ENCODE results near the gene MCM7. TPM values are rescaled to one million over a fixed set of nuclear protein-coding genes. Genes with fewer than 3 reads are reported as not detected.

MCM7 gene
- total RNA-seq, 2 donors from 2014 or later: 68.1 to 241 TPM

GRCh38 chr7:100142461-100142860 lies 41.3 kb upstream of the MCM7 start:
- no peaks in the 10 kb centered on the region for H3K9me3 ChIP-seq

DNA sequence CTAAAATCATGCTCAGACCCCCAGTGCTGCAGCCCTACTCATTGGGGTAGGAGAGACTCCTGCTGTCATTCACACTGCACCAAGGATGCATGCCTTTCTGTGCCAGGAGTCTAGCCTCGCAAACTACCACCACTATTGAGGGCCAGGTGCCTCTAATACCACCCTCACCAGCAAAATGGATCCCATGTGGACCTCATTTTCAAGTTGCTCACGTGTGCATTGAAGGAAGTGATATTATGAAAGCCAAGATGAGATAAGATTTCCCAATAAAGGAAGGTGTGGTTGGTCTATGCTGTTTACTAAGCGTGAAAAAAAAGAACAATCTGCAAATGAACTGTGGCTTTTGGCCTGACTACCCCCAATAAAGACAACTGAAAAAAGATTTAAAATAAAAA lies 40.4 kb upstream of the MCM7 start:
- H3K36me3 ChIP-seq: no peaks in the 10 kb centered on the region
- no peak overlapping the region for H3K4me3 ChIP-seq
- TF ChIP-seq, protein P1, sequence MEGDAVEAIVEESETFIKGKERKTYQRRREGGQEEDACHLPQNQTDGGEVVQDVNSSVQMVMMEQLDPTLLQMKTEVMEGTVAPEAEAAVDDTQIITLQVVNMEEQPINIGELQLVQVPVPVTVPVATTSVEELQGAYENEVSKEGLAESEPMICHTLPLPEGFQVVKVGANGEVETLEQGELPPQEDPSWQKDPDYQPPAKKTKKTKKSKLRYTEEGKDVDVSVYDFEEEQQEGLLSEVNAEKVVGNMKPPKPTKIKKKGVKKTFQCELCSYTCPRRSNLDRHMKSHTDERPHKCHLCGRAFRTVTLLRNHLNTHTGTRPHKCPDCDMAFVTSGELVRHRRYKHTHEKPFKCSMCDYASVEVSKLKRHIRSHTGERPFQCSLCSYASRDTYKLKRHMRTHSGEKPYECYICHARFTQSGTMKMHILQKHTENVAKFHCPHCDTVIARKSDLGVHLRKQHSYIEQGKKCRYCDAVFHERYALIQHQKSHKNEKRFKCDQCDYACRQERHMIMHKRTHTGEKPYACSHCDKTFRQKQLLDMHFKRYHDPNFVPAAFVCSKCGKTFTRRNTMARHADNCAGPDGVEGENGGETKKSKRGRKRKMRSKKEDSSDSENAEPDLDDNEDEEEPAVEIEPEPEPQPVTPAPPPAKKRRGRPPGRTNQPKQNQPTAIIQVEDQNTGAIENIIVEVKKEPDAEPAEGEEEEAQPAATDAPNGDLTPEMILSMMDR (IDR thresholded peaks at IDR 0.05): no peak
- H3K4me1 ChIP-seq: peaks cover 3% of the 10 kb centered on the region
- H3K27ac ChIP-seq: peak overlapping the region; percentile 62
- peak; percentile 38 for DNase-seq
- H3K9me3 ChIP-seq: no peaks in the 10 kb centered on the region
- H3K9ac ChIP-seq (ENCODE audit: low read depth in 2 of 2, low read length in 2 of 2): peak overlapping the region in 1 of 2 donors; percentile 59
- H3K27me3 ChIP-seq: no peaks in the 10 kb centered on the region
- intact Hi-C loops (cut with DNase I): loop anchor here (5.0 kb wide), 1 partner anchor 71 kb away; no protein-coding TSS in a partner anchor

More at GRCh38 chr7:100142461-100142860, 41.3 kb upstream of the MCM7 start:
- Histone ChIP-seq H3K27me3 (no peaks in the 10 kb centered on the region), H3K4me1 (peaks cover 3% of the 10 kb centered on the region), H3K27ac (no peak overlapping the region), H3K9ac (ENCODE audit: low read depth in 2 of 2, low read length in 2 of 2) (no peak overlapping the region), H3K4me3 (no peak overlapping the region), H3K36me3 (no peaks in the 10 kb centered on the region)
- no peak for DNase-seq
- intact Hi-C loops (cut with DNase I): loop anchor here (5.0 kb wide), 1 partner anchor 70 kb away; no protein-coding TSS in a partner anchor
- TF ChIP-seq, protein P1 (IDR thresholded peaks at IDR 0.05): no peak

DNA sequence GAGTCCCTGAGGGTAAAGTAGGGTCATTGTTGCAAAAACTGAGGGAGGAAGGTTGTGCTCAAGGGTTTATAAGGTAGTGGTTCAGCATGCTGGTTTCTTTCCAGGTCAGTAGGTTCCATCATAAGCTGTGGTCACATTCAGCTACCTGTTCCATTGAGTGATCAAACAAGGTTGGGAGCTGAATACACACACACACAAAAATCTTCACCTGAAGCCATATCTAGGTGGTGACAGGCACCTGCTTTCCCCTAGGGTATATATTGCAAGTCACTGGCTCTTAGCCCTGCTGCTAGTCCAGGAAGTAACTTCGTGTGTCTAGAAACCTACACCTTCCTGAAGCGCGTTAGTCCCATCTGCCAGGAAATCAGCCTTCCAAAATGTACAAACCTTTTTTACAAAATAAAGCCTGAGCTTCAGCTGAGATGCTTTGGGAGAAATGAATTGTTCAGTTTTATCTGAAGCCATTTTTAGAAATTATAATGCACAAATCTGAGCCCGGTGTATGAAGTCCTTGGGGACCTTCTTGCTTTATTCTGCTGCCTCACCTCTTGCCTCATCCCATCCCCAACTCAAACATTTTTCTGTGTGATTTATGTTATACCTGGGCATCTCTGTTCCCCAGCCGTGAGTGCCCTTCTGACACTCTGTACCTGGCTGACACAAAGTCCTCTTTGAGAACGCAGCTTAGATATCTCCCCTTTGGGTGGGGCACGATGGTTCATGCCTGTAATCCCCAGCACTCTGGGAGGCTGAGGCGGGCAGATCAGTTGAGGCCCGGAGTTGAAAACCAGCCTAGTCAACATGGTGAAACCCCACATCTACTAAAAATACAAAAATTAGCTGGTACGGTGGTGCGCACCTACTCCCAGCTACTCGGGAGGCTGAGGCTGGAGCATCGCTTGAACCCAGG lies 36.9 kb upstream of the MCM7 start:
- TF ChIP-seq, protein P1 (IDR thresholded peaks at IDR 0.05): no peak
- Histone ChIP-seq H3K36me3 (no peaks in the 10 kb centered on the region), H3K4me3 (no peak overlapping the region), H3K4me1 (peaks cover 3% of the 10 kb centered on the region), H3K27ac (no peak overlapping the region), H3K9me3 (no peaks in the 10 kb centered on the region), H3K9ac (ENCODE audit: low read depth in 2 of 2, low read length in 2 of 2) (peak overlapping the region; percentile 12 to 58), H3K27me3 (no peaks in the 10 kb centered on the region)
- DNase-seq: no peak
- intact Hi-C loops (cut with DNase I): loop anchor here (10.0 kb wide), 1 partner anchor 207 kb away; no protein-coding TSS in a partner anchor

GRCh38 chr7:100132697-100133151 lies 31.5 kb upstream of the MCM7 start:
- no peak overlapping the region for H3K4me3 ChIP-seq
- peaks cover 8% of the 10 kb centered on the region for H3K4me1 ChIP-seq
- H3K36me3 ChIP-seq: no peaks in the 10 kb centered on the region
- H3K9ac ChIP-seq (ENCODE audit: low read depth in 2 of 2, low read length in 2 of 2): no peak overlapping the region
- DNase-seq: peak; percentile 79
- no peaks in the 10 kb centered on the region for H3K9me3 ChIP-seq
- TF ChIP-seq, protein P1 (IDR thresholded peaks at IDR 0.05): peak; percentile 91
- intact Hi-C loops (cut with DNase I): loop anchor here (2.0 to 10.0 kb wide), 3 partner anchors 86 to 212 kb away; partner anchors contain the start of gene PVRIG
- H3K27me3 ChIP-seq: no peaks in the 10 kb centered on the region
- no peak overlapping the region for H3K27ac ChIP-seq

- intact Hi-C loops (cut with DNase I): loop anchor here (2.0 to 10.0 kb wide), 3 partner anchors 87 to 213 kb away; partner anchors contain the start of gene PVRIG
- Histone ChIP-seq H3K27me3 (no peaks in the 10 kb centered on the region), H3K36me3 (no peaks in the 10 kb centered on the region), H3K4me3 (no peak overlapping the region), H3K9ac (ENCODE audit: low read depth in 2 of 2, low read length in 2 of 2) (no peak overlapping the region), H3K4me1 (peaks cover 8% of the 10 kb centered on the region), H3K27ac (no peak overlapping the region), H3K9me3 (no peaks in the 10 kb centered on the region)
- TF ChIP-seq, protein P1 (IDR thresholded peaks at IDR 0.05): no peak
- DNase-seq: no peak
These were observed 30.9 kb upstream of the MCM7 start for GRCh38 chr7:100132126-100132525.

Measured in colonic mucosa (tissue), 4 donors.